Brain microvascular endothelial cell (primary cell): ENCODE data around the gene KCND3.

Experiments
- DNase-seq: peaks from one replicate; pipeline ENCODE4 v3.0.0-alpha.2; 2020
- H3K27ac ChIP-seq: fragments of 250-450 bp; sonication (Bioruptor Pico); 2 replicates; pipeline ENCODE4 v1.5.1; 2020; ENCODE audit warnings: mild to moderate bottlenecking, moderate library complexity
- H3K27me3 ChIP-seq: fragments of 250-450 bp; sonication (Bioruptor Pico); replicated peaks from 2 replicates; pipeline ENCODE4 v1.5.1; 2020; ENCODE audit warnings: mild to moderate bottlenecking
- H3K36me3 ChIP-seq: fragments of 250-450 bp; sonication (Bioruptor Pico); replicated peaks from 2 replicates; pipeline ENCODE4 v1.5.1; 2020; ENCODE audit warnings: mild to moderate bottlenecking
- H3K4me3 ChIP-seq: 2 replicates; pipeline ENCODE4 v1.5.1; 2011; ENCODE audit warnings: low read depth, mild to moderate bottlenecking, control low read depth, low read length, moderate library complexity
- in situ Hi-C: cut with HindIII; loops from 2 replicates; pipeline ENCODE4 v1.10.0; 2017; ENCODE audit warnings: low sequenced_read_pairs, low pct_ligation_motif_present
- TF ChIP-seq, protein P1 (sequence below): IDR thresholded peaks from 2 replicates; pipeline ENCODE4 v1.5.1; 2011; ENCODE audit warnings: low read depth, mild to moderate bottlenecking, moderate library complexity, low read length, control low read depth, inconsistent platforms; ENCODE audit errors: missing control alignments

KCND3 gene

DNA sequence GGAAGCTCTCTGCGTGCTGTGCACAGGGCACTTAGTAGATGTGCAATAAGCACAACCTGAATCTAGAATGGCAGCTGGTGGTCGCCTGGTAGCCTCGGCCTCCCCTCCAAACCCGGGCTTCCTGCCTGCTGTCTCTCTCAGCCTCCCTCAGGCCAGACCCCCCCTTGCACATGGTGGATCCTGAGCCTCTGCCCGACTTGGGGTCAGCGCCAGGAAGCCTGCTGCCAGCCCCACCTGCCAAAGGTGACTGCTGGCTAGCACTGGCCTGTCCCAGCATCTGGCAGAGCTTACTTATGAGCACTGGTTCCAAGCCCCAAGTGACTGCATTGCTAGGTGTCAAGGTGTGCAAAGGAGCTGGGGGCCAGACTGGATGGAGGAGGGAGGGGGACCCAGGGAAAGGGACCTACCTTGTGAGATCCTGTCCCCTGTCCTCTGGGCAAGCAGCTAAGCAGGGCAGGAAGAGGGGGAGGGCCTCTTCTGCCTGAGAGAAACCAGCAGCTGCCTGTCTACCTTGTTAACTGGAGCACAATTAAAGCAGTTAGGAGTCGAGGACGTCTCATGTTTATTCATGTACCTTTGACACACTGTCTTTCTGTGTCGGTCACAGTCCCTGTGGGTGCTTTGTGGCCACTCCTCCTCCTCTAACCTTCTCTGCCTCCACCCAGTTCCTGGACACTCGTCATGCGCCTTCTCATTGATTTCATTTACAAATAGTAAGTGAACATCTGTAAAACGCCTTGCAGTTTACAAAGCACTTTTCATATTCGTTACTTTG is 132.9 kb downstream of the KCND3 start:
- Histone ChIP-seq H3K27ac (no peak overlapping the region), H3K4me3 (no peak overlapping the region), H3K36me3 (no peaks in the 10 kb centered on the region), H3K27me3 (no peaks in the 10 kb centered on the region)
- TF ChIP-seq, protein P1, sequence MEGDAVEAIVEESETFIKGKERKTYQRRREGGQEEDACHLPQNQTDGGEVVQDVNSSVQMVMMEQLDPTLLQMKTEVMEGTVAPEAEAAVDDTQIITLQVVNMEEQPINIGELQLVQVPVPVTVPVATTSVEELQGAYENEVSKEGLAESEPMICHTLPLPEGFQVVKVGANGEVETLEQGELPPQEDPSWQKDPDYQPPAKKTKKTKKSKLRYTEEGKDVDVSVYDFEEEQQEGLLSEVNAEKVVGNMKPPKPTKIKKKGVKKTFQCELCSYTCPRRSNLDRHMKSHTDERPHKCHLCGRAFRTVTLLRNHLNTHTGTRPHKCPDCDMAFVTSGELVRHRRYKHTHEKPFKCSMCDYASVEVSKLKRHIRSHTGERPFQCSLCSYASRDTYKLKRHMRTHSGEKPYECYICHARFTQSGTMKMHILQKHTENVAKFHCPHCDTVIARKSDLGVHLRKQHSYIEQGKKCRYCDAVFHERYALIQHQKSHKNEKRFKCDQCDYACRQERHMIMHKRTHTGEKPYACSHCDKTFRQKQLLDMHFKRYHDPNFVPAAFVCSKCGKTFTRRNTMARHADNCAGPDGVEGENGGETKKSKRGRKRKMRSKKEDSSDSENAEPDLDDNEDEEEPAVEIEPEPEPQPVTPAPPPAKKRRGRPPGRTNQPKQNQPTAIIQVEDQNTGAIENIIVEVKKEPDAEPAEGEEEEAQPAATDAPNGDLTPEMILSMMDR: no peak
- no peak for DNase-seq
- in situ Hi-C loops: no loop called here

DNA sequence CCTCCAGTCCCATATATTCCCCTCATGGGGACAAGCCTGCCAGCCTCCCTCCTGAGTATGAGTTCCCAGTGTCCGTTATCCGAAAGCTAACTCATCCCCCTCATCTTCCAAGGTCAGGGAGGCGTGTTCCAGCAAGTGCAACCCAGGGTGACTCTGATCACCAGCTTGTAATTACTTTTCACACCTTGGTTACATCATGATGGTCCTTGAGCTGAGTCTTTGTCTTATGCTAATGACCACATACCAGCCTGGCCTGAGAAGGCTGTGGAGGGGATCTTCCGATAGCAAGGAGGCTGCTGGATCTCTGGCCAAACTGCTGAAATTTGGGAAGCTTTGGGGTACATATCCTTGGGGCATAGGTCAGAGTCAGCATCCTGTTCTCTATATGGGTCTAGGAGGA is 134.2 kb downstream of the KCND3 start:
- TF ChIP-seq, protein P1: no peak
- no peak for DNase-seq
- H3K27me3 ChIP-seq: no peaks in the 10 kb centered on the region
- in situ Hi-C loops: no loop called here
- H3K27ac ChIP-seq: no peak overlapping the region
- H3K36me3 ChIP-seq: no peaks in the 10 kb centered on the region
- H3K4me3 ChIP-seq: no peak overlapping the region

DNA sequence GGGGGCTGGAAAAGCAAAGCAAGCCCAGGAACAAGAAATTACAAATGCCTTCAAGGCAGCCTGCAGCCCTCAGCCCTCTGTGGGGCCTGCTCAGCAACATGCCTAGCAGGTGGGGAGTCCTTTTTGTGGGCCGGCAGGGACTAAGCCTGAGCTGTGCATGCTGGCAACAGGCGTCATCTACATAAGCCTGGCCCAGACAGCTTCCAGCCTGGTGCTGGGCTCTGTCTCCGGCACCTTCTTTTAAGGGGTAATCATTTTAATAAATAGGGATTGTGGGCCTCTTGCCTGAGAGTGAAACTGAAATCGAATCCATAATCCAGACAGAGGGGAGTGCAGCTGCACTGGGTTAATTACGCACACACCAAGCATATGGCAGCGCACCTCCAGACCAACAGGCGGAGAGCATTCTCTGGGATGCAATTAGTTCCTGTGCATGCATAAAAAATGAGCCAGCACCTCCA is 137.2 kb downstream of the KCND3 start:
- H3K27ac ChIP-seq: no peak overlapping the region
- in situ Hi-C loops: no loop called here
- no peaks in the 10 kb centered on the region for H3K27me3 ChIP-seq
- no peaks in the 10 kb centered on the region for H3K36me3 ChIP-seq
- no peak for DNase-seq
- H3K4me3 ChIP-seq: no peak overlapping the region
- TF ChIP-seq, protein P1: no peak

DNA sequence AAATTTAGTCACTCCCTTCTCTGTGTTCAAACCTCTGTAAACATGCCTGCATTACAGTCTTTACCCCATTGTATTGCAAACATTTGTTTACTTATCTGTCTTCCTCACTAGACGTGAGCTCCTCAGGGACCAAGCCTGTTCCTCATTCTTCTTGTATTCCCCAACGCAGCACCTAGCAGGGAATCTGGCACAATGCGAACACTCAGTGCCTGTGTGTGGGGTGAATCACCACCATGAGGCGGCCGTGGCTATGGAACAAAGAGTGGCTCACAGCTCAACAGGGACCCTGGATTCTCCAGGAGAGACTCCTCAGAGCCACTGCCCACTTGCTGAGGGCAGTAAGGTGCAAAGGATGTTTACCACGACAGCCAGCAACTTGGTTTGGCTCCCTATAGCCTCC is 137.9 kb downstream of the KCND3 start:
- H3K27me3 ChIP-seq: no peaks in the 10 kb centered on the region
- H3K36me3 ChIP-seq: no peaks in the 10 kb centered on the region
- no peak for DNase-seq
- no peak overlapping the region for H3K4me3 ChIP-seq
- in situ Hi-C loops: no loop called here
- TF ChIP-seq, protein P1: no peak
- H3K27ac ChIP-seq: no peak overlapping the region

DNA sequence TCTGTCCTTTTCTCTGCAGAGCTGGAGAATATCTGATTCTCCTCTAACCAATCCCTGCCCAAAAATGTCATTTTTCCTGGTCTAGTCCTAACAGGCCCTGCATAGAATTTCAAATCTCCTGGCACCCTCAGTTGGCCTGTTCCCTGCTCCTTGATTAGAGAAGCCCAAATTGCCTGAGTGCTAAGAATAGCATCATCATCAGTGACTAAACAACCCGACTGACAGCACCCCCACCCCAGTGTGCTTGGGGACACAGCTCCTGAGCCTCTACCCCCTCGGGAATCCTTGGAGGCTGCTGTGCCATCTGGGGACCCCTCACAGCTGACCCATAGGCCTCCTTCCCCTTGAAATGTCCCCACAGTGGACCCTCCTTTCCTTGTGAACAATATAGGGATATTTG is 139.4 kb downstream of the KCND3 start:
- no peak overlapping the region for H3K27ac ChIP-seq
- in situ Hi-C loops: no loop called here
- H3K36me3 ChIP-seq: no peaks in the 10 kb centered on the region
- H3K4me3 ChIP-seq: no peak overlapping the region
- TF ChIP-seq, protein P1: no peak
- no peak for DNase-seq
- no peaks in the 10 kb centered on the region for H3K27me3 ChIP-seq
